Measurements from ENCODE around the gene TOX4.

TOX4 gene

GRCh38 chr14:21518725-21519124, 41.7 kb downstream of the TOX4 start:
- peaks cover 16% of the 10 kb centered on the region for H3K79me1 ChIP-seq (ENCODE audit: low read length)
- no peak overlapping the region for H3K4ac ChIP-seq (ENCODE audit: low read depth, low read length)
- no peak overlapping the region for H3K4me2 ChIP-seq (ENCODE audit: low read length)
- peaks cover 16% of the 10 kb centered on the region for H3K79me2 ChIP-seq (ENCODE audit: control insufficient read depth, insufficient read depth, low read length)
- no peak overlapping the region for H3K9ac ChIP-seq (ENCODE audit: low read length)
- H2BK120ac ChIP-seq (ENCODE audit: low read depth, low read length): no peak overlapping the region
- no peak overlapping the region for H2BK5ac ChIP-seq (ENCODE audit: low read length)
- no CpG with 5 or more reads among the region's 2 CpGs for WGBS (ENCODE audit: extremely low coverage, insufficient coverage, low lambda C conversion rate)
- no peak overlapping the region for H3K56ac ChIP-seq (ENCODE audit: low read length)
- H3K18ac ChIP-seq (ENCODE audit: low read length): no peak overlapping the region
- no peak overlapping the region for H4K8ac ChIP-seq (ENCODE audit: low read depth, low read length)
- H4K5ac ChIP-seq (ENCODE audit: low read length): no peak overlapping the region
- H3K4me1 ChIP-seq (ENCODE audit: control insufficient read depth, low read depth, low read length): peaks cover 5% of the 10 kb centered on the region
- H2AK5ac ChIP-seq (ENCODE audit: low read length): no peak overlapping the region
- no peaks in the 10 kb centered on the region for H3K36me3 ChIP-seq (ENCODE audit: control insufficient read depth, insufficient read depth, low read length)
- no peak overlapping the region for H2BK15ac ChIP-seq (replicated peaks; ENCODE audit: low read depth)
- DNase-seq: no peak
- no peak overlapping the region for H3K4me3 ChIP-seq (ENCODE audit: low read length)
- H3K27me3 ChIP-seq (ENCODE audit: insufficient read depth, low read length, poor library complexity): no peaks in the 10 kb centered on the region
- no peak overlapping the region for H3K27ac ChIP-seq (ENCODE audit: low read depth, low read length)
- no peak overlapping the region for H3K23ac ChIP-seq (ENCODE audit: low read length)

- Histone ChIP-seq H4K8ac (ENCODE audit: low read depth, low read length) (no peak overlapping the region), H3K79me1 (ENCODE audit: low read length) (peaks cover 29% of the 10 kb centered on the region), H3K27me3 (ENCODE audit: insufficient read depth, low read length, poor library complexity) (no peaks in the 10 kb centered on the region), H3K79me2 (ENCODE audit: control insufficient read depth, insufficient read depth, low read length) (peaks cover 34% of the 10 kb centered on the region), H2BK15ac (replicated peaks; ENCODE audit: low read depth) (no peak overlapping the region), H3K4me1 (ENCODE audit: control insufficient read depth, low read depth, low read length) (peaks cover 11% of the 10 kb centered on the region), H3K27ac (ENCODE audit: low read depth, low read length) (no peak overlapping the region), H4K5ac (ENCODE audit: low read length) (no peak overlapping the region), H3K23ac (ENCODE audit: low read length) (no peak overlapping the region), H3K4ac (ENCODE audit: low read depth, low read length) (no peak overlapping the region), H2BK120ac (ENCODE audit: low read depth, low read length) (no peak overlapping the region), H3K36me3 (ENCODE audit: control insufficient read depth, insufficient read depth, low read length) (peaks cover 3% of the 10 kb centered on the region), H3K18ac (ENCODE audit: low read length) (no peak overlapping the region), H2AK5ac (ENCODE audit: low read length) (no peak overlapping the region), H3K4me3 (ENCODE audit: low read length) (no peak overlapping the region), H3K4me2 (ENCODE audit: low read length) (no peak overlapping the region), H2BK5ac (ENCODE audit: low read length) (no peak overlapping the region), H3K9ac (ENCODE audit: low read length) (no peak overlapping the region), H3K56ac (ENCODE audit: low read length) (no peak overlapping the region)
- no CpG with 5 or more reads among the region's 1 CpG for WGBS (ENCODE audit: extremely low coverage, insufficient coverage, low lambda C conversion rate)
- DNase-seq: no peak
These were observed 43.8 kb downstream of the TOX4 start for GRCh38 chr14:21520767-21521166.

- no peak overlapping the region for H3K27ac ChIP-seq (ENCODE audit: low read depth, low read length)
- H3K79me1 ChIP-seq (ENCODE audit: low read length): peaks cover 29% of the 10 kb centered on the region
- H2BK5ac ChIP-seq (ENCODE audit: low read length): no peak overlapping the region
- H2BK15ac ChIP-seq (replicated peaks; ENCODE audit: low read depth): no peak overlapping the region
- H3K27me3 ChIP-seq (ENCODE audit: insufficient read depth, low read length, poor library complexity): no peaks in the 10 kb centered on the region
- H3K23ac ChIP-seq (ENCODE audit: low read length): no peak overlapping the region
- no peak overlapping the region for H4K5ac ChIP-seq (ENCODE audit: low read length)
- H3K79me2 ChIP-seq (ENCODE audit: control insufficient read depth, insufficient read depth, low read length): peaks cover 34% of the 10 kb centered on the region
- no peak overlapping the region for H3K4me3 ChIP-seq (ENCODE audit: low read length)
- no peak overlapping the region for H3K18ac ChIP-seq (ENCODE audit: low read length)
- no peak for DNase-seq
- H3K4me1 ChIP-seq (ENCODE audit: control insufficient read depth, low read depth, low read length): peaks cover 11% of the 10 kb centered on the region
- peaks cover 3% of the 10 kb centered on the region for H3K36me3 ChIP-seq (ENCODE audit: control insufficient read depth, insufficient read depth, low read length)
- H3K9ac ChIP-seq (ENCODE audit: low read length): no peak overlapping the region
- H2BK120ac ChIP-seq (ENCODE audit: low read depth, low read length): no peak overlapping the region
- no peak overlapping the region for H3K4ac ChIP-seq (ENCODE audit: low read depth, low read length)
- no peak overlapping the region for H3K56ac ChIP-seq (ENCODE audit: low read length)
- H2AK5ac ChIP-seq (ENCODE audit: low read length): no peak overlapping the region
- 100% methylated on average over 1 of the region's 2 CpGs for WGBS (ENCODE audit: extremely low coverage, insufficient coverage, low lambda C conversion rate)
- H4K8ac ChIP-seq (ENCODE audit: low read depth, low read length): no peak overlapping the region
- H3K4me2 ChIP-seq (ENCODE audit: low read length): no peak overlapping the region
These were observed 44.5 kb downstream of the TOX4 start for GRCh38 chr14:21521501-21521900.

- H3K18ac ChIP-seq (ENCODE audit: low read length): no peak overlapping the region
- H2BK120ac ChIP-seq (ENCODE audit: low read depth, low read length): no peak overlapping the region
- no peak overlapping the region for H3K27ac ChIP-seq (ENCODE audit: low read depth, low read length)
- DNase-seq: no peak
- H4K5ac ChIP-seq (ENCODE audit: low read length): no peak overlapping the region
- no peak overlapping the region for H2BK15ac ChIP-seq (replicated peaks; ENCODE audit: low read depth)
- H3K4me1 ChIP-seq (ENCODE audit: control insufficient read depth, low read depth, low read length): peaks cover 14% of the 10 kb centered on the region
- peaks cover 34% of the 10 kb centered on the region for H3K79me2 ChIP-seq (ENCODE audit: control insufficient read depth, insufficient read depth, low read length)
- no peak overlapping the region for H2AK5ac ChIP-seq (ENCODE audit: low read length)
- no peak overlapping the region for H4K8ac ChIP-seq (ENCODE audit: low read depth, low read length)
- peak overlapping the region; percentile 36 for H3K56ac ChIP-seq (ENCODE audit: low read length)
- H3K36me3 ChIP-seq (ENCODE audit: control insufficient read depth, insufficient read depth, low read length): peaks cover 3% of the 10 kb centered on the region
- no peak overlapping the region for H3K4ac ChIP-seq (ENCODE audit: low read depth, low read length)
- WGBS (ENCODE audit: extremely low coverage, insufficient coverage, low lambda C conversion rate): no CpG with 5 or more reads among the region's 7 CpGs
- no peak overlapping the region for H2BK5ac ChIP-seq (ENCODE audit: low read length)
- no peak overlapping the region for H3K4me2 ChIP-seq (ENCODE audit: low read length)
- H3K27me3 ChIP-seq (ENCODE audit: insufficient read depth, low read length, poor library complexity): no peaks in the 10 kb centered on the region
- H3K23ac ChIP-seq (ENCODE audit: low read length): no peak overlapping the region
- H3K9ac ChIP-seq (ENCODE audit: low read length): no peak overlapping the region
- no peak overlapping the region for H3K4me3 ChIP-seq (ENCODE audit: low read length)
- peaks cover 29% of the 10 kb centered on the region for H3K79me1 ChIP-seq (ENCODE audit: low read length)
These were observed 46.2 kb downstream of the TOX4 start for GRCh38 chr14:21523203-21523602.

- H2AK5ac ChIP-seq (ENCODE audit: low read length): peak overlapping the region; percentile 93
- H3K36me3 ChIP-seq (ENCODE audit: control insufficient read depth, insufficient read depth, low read length): peaks cover 3% of the 10 kb centered on the region
- no peaks in the 10 kb centered on the region for H3K27me3 ChIP-seq (ENCODE audit: insufficient read depth, low read length, poor library complexity)
- peak overlapping the region; percentile 91 for H3K4ac ChIP-seq (ENCODE audit: low read depth, low read length)
- H3K79me1 ChIP-seq (ENCODE audit: low read length): peaks cover 30% of the 10 kb centered on the region
- H3K56ac ChIP-seq (ENCODE audit: low read length): peak overlapping the region; percentile 98
- no peak overlapping the region for H2BK15ac ChIP-seq (replicated peaks; ENCODE audit: low read depth)
- peak overlapping the region; percentile 94 for H3K9ac ChIP-seq (ENCODE audit: low read length)
- H2BK5ac ChIP-seq (ENCODE audit: low read length): peak overlapping the region; percentile 29
- H3K18ac ChIP-seq (ENCODE audit: low read length): peak overlapping the region; percentile 100
- H4K8ac ChIP-seq (ENCODE audit: low read depth, low read length): no peak overlapping the region
- no peak overlapping the region for H2BK120ac ChIP-seq (ENCODE audit: low read depth, low read length)
- peaks cover 17% of the 10 kb centered on the region for H3K4me1 ChIP-seq (ENCODE audit: control insufficient read depth, low read depth, low read length)
- peaks cover 34% of the 10 kb centered on the region for H3K79me2 ChIP-seq (ENCODE audit: control insufficient read depth, insufficient read depth, low read length)
- H4K5ac ChIP-seq (ENCODE audit: low read length): no peak overlapping the region
- H3K23ac ChIP-seq (ENCODE audit: low read length): no peak overlapping the region
- no peak for DNase-seq
- H3K4me3 ChIP-seq (ENCODE audit: low read length): peak overlapping the region; percentile 31
- H3K4me2 ChIP-seq (ENCODE audit: low read length): peak overlapping the region; percentile 61
- WGBS (ENCODE audit: extremely low coverage, insufficient coverage, low lambda C conversion rate): no CpG with 5 or more reads among the region's 18 CpGs
- peak overlapping the region; percentile 7 for H3K27ac ChIP-seq (ENCODE audit: low read depth, low read length)
These were observed 47.8 kb downstream of the TOX4 start for GRCh38 chr14:21524575-21525490.
